Measurements from ENCODE around the gene CXCL16.

Gene CXCL16

DNA sequence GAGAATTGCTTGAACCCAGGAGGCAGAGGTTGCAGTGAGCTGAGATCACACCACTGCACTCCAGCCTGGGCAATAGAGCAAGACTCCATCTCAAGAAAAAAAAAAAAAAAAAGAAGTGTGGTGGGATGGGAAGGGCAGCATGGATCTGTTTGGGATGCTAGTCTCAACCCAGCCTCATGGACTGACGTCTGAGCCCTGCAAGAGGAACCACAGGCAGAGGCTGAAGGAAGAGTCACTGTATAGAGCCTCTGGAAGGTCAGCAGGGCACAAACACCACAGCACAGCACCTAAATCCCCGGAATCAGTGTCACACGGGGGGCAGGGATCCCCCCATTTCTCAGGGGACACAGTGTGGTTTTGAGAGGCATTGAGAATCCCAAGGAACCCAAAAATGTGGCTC is 10.9 kb upstream of the CXCL16 start:
- DNase-seq (ENCODE audit: low spot score): no peak

DNA sequence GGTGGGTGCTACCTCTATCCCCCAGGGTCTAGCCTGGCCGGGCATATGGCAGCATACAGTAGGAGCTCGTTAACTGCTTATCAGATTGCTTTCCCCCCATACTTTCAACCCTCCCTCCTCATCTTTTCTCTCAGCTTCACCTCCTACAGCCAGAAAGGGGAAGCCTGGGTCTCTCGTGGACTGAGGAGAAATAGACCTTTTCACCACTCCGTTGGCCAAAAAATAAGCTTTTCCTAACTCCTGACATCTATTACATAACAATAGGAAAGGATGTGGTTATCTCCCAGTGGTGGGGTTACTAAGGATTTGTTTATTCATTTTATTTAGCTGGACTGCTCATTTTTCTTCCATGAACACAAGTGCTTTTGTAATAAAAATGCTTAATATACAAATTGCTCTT is 9.0 kb upstream of the CXCL16 start:
- no peak for DNase-seq (ENCODE audit: low spot score)

DNA sequence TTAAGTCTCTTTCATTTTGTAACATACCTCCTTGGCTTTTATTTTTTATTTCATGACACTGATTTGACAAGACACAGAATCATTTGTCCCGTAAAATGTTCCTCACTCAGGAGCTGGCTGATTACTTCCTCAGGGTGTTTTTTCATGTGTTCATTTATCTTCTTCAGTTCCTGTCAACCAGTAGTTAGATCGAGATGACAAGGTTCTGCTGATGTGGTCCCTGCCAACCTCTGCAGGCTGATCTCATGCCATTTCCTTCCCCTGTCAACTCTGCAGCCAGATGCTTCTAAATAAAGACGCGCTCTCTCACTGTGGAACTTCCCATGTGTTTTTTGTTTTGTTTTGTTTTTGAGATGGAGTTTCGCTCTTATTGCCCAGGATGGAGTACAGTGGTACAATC is 8.1 kb upstream of the CXCL16 start:
- peak; percentile 71 for DNase-seq (ENCODE audit: low spot score)

DNA sequence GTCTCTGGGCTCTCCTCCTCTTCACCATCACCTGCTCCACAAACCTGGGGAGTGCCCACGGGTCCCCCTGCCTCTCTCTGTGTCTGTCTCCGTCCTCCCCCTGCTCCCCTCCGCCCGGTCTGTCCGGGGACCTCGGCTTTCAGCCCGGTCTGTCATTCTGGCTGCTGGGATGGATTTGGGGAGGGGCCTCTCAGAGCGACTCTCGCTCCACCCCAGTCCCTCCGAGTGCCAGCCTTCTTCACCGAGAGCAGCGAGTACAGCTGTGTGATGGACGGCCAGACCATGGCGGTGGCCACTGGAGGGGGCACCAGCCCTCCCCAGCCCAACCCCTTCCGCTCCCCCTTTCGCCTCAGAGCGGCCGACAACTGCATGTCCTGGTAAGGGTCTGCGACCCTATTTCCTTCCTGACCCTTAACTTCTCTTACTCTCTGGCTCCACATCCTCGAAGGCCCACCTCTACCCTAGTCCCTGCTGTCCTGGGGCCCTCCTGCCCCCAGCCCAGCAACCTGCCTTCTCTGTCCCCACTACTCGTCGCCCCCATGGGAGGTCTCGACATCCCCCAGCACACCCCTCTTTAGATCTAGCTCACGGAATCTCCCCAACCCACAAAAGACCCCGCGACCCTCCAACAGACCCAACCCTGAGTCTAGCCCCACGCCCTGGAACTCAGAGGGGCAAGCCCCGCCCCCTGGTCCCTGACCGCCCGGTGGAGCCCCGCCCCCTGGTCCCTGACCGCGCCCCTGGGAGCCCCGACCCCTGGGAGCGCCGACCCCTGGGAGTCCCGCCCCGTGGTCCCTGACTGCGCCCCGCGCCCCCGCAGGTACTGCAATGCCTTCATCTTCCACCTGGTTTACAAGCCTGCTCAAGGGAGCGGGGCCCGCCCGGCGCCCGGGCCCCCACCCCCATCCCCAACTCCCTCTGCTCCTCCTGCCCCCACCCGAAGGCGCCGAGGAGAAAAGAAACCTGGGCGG is 5.6 kb upstream of the CXCL16 start:
- DNase-seq (ENCODE audit: low spot score): no peak

DNA sequence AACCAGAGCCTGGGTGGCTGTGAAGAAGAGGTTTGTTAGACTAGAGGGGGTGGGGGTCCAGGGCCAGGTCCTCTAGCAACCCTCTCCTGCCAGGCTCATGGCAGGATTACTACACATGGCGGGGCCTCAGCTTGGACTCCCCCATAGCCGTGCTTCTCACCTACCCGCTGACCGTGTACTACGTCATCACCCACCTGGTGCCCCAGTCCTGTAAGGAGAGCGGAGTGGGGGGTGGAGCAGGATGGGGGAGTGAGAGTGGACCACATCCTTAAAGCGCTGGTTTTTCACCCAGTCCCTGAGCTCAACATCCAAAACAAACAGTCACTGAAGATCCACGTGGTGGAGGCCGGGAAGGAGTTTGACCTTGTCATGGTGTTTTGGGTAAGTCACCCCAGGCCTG is 4.2 kb upstream of the CXCL16 start:
- DNase-seq (ENCODE audit: low spot score): no peak

DNA sequence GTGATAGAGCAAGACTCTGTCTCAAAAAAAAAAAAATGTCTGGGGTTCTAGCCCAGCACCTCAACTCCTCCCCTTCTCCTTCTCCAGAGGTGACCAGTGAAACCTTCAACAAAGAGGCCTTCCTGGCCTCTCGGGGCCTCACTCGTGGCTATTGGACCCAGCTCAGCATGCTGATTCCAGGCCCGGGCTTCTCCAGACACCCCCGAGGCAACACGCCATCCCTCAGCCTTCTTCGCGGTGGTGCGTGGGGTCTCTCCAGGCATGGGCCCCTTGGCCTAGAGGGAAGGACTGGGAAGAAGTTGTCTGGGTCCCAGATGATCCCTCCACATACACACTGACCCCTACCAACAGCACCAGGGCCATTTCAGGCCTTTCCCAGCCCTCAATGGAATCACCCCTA is 3.5 kb upstream of the CXCL16 start:
- DNase-seq (ENCODE audit: low spot score): no peak

DNA sequence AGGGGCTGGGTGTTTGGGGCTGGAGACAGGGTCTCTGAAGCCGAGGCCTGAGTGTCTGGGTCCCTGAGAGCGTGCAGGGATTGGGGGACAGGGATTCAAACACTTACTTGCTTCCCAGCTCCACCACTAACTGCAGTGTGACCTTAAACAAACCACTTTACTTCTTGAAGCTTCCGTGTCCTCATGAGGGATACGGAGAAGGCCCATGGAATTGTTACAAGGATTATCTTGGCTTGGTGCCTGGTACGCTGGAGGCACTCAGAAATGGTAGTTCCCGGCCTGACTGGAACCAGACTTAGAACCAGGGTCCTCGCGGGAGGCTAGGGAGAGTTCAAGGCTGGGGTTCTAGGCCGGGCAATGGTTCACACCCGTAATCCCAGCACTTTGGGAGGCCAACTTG is 2.9 kb upstream of the CXCL16 start:
- no peak for DNase-seq (ENCODE audit: low spot score)

DNA sequence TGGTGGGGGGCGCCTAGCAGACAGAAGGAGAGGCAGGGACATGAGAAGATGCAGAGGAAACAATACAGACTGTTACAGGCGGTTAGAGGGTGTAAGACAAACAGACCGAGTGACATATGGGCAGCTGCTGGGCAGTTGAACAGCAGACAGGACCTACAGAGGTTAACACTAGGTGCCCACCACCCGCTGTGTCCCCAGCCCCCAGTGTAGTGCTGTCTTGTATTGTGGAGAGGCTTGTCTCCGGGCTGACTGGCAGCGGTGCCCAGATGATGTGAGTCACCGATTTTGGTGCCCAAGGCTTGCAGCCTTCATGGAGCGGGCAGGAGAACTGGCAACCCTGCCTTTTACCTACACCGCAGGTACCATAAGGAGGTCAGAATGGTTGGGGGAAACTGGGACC is 2.4 kb upstream of the CXCL16 start:
- DNase-seq (ENCODE audit: low spot score): no peak

DNA sequence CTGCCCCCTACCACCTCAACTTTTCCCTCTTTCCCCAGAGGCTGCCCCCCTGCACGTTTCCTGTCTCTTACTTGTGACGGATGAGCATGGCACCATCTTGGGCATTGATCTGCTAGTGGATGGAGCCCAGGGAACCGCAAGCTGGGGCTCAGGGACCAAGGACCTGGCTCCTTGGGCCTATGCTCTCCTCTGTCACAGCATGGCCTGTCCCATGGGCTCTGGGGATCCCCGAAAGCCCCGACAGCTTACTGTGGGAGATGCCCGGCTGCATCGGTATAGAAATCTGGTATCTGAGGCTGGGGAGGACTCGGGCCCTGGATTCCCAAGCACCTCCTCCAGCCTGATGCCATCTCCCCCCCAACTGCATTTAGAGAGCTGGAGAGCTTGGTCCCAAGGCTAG is 1.8 kb upstream of the CXCL16 start:
- no peak for DNase-seq (ENCODE audit: low spot score)

DNA sequence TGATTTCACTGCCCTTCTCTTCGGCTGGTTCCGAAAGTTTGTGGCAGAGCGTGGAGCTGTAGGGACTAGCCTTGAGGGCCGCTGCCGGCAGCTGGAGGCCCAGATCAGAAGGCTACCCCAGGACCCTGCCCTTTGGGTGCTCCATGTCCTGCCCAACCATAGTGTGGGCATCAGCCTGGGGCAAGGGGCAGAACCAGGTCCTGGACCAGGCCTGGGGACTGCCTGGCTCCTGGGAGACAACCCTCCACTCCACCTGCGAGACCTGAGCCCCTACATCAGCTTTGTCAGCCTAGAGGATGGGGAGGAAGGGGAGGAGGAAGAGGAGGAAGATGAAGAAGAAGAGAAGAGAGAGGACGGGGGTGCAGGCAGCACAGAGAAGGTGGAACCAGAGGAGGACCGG is 856 bp upstream of the CXCL16 start:
- no peak for DNase-seq (ENCODE audit: low spot score)

DNA sequence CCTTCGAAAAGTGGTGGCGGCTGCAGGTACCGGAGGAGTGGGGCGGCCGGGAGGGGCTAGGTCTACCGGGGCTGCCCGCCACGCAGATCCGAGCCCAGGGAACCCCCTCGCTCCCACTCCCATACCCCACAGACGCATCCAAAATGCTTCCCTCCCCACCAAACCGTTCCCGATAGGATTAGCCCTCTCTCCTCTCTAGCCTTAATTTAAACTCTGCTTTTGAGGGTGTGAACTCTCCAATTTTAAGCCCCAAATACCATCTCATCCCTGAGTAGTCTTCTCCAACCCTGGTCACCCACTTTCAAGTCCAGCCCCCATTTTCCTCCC is 260 bp upstream of the CXCL16 start:
- no peak for DNase-seq (ENCODE audit: low spot score)

DNA sequence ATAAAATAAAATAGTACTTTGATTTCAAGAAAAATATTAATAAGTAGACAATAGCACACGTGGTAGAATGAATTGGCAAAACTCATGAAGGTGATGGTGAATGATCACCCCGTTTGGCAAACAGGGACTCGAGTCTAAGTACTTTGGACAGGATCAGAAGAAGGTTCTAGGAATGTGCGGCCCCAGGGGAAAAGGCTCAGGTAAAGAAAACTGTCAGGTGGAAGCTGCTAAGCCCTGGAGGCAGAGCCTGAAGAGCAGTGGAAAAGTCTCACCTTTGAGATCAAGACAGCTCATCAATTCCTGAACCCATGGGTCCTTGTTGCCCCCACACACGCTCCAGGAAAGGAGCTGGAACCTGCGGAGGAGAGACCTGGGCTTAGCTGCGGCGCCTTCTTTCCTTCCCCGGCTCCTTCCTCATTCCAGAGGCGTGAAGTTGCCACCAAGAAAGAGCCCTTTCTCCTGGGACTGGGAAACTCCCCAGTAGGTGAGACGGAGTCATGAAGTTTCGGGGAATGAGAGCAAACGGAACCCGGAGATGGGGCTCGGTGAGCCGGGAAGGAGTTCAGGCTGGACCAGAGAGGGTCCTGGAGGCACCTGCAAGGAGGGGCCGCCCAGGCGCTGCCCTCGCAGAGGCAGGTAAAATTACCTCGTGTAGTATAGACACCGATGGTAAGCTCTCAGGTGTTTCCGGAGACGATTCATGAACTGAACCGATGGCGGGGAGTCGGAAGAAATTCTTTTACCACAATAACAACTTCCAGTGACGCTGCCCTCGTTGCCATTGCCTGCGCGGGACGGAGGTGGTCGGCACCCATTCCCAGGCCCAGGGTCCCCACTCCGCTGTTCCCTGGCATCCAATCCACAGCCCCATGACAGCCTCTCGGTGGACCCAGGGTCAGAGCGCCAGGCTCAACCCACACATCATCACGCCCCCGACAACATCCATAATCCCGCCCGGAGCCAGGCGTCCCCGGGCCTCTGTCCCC is 1.3 kb downstream of the CXCL16 start:
- no peak for DNase-seq (ENCODE audit: low spot score)

DNA sequence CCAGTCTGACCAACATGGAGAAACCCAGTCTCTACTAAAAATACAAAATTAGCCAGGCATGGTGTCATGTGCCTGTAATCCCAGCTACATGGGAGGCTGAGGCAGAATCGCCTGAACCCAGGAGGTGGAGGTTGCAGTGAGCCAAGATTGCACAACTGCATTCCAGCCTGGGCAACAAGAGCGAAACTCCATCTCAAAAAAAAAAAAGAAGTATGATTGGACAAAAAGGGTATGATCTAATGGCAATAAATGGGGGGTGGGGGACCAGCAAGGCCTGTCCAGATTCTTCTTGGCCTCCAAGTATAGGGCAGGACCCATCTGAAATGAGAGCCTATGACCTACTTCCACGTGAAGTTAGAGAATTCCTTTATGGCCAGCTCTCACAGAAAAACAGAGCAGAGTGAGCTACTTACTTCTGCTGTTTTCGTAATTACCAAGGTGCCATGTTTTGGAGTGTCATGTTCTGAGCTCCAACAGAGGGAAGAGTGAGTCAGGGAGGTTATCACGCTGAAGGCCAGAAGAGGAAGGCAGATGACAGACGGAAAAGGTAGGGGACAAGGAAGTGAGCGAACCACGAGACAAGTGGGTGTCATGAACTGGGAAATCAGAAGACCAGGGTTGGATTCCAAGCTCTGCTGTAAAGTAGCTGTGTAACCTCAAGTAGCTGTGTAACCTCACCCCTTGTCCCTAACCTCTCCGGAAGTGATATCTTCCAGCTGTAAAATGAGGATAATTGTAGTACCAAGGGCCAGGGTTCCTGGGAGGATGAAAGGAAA is 3.7 kb downstream of the CXCL16 start:
- DNase-seq (ENCODE audit: low spot score): peak; percentile 76

DNA sequence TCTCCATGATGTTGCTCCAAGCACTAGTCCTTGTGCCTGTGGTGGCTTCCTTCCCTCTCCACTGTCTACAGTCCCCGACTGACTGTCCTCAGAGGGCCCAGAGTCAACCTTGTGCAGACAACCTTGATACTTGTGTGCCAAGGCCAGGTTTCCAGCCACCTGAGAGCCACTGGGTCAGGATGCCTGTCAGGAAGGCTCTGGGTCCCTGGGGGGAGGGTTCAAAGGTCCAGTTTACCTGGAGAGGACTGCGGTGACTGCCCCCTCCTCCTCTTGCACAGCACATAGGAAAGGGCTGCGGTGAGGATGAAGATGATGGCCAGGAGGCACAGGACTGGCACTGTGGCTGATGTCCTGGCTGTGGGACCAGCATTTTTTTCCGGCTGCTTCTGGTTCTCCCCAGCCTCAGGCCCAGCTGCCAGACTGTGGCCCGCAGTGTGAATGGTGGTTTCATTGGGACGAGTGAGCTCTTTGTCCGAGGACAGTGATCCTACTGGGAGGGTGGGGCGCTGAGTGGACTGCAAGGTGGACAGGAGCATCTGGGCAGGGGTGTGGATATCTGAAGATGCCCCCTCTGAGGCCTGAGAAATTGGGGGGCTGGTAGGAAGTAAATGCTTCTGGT is 4.8 kb downstream of the CXCL16 start:
- DNase-seq (ENCODE audit: low spot score): no peak

DNA sequence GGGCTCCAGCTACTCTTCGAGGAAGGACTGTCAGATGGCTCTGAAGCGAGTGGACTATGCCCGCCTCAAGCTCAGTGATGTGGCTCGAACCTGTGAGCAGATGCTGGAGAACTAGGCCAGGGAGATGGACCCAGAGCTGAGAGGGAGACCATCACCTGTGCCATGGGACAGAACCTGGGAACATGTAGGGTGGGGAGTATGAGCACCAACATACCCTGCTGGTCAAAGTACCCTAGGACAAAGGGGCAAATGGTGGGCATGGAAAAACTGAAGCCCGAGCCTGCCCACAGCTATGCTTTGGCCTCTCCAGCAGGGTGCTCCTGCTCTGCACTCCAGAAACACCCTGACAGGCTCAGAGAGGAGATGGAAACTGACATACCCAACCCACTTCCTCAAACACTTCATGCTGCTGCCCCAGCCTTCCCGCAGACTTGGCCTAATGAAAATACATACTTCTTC is 6.6 kb downstream of the CXCL16 start:
- DNase-seq (ENCODE audit: low spot score): peak; percentile 70

DNA sequence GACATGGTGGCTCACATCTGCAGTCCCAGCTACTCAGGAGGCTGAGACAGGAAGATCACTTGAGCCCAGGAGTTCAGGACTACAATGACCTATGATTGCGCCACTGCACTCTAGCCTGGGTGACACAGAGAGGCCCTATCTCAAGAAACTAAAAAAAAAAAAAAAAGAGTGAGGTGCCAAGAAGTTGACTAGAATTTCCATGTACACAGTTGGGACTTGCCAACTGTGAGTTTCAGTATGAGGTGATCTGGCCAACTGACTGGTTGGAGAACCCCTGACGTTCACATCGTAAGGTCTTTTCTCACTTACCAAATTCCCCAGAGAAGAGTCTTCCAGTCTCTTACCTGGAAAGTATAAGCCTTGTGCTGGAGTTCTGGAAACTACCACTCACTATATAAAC is 11.6 kb downstream of the CXCL16 start:
- DNase-seq (ENCODE audit: low spot score): no peak

DNA sequence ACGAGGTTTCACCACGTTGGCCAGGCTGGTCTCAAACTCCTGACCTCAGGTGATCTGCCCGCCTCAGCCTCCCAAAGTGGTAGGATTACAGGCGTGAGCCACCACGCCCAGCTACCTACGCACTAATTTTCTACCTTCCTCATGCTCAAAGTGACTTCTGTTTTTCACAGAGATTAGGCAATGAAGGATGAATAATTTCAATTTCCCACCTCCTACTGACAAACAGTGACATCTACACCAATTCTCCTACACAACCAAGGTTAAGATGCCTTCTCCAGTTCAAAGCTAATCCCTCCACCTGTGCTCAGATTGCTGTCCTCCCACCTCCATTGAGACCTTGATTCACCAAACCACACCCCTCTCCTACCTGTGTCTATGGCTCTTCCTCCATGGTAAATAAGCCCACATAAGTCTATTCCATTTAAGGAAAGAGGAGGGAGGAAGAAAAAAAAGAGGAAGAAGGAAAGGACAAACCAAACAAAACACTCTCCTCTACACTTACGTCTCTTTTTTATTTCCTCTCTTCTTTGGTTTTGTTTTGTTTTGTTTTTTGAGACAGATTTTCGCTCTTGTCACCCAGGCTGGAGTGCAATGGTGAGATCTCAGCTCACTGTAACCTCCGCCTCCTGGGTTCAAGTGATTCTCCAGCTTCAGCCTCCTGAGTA is 13.9 kb downstream of the CXCL16 start:
- DNase-seq (ENCODE audit: low spot score): no peak

DNA sequence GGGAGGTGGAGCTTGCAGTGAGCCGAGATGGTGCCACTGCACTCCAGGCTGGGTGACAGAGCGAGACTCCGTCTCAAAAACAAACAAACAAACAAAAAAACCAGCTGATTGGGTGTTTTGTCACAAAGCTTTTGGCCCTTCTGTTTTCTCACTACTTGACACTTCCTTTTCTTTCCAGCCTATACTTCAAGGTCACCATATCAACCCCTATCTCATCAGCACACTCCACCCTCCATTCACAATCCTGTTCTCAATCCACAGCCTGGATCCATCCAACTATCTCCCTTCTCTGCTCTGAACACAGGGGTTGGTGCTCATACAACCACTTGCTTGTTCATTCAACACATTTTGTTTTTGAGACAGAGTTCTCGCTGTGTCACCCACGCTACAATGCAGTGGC is 15.1 kb downstream of the CXCL16 start:
- no peak for DNase-seq (ENCODE audit: low spot score)

DNA sequence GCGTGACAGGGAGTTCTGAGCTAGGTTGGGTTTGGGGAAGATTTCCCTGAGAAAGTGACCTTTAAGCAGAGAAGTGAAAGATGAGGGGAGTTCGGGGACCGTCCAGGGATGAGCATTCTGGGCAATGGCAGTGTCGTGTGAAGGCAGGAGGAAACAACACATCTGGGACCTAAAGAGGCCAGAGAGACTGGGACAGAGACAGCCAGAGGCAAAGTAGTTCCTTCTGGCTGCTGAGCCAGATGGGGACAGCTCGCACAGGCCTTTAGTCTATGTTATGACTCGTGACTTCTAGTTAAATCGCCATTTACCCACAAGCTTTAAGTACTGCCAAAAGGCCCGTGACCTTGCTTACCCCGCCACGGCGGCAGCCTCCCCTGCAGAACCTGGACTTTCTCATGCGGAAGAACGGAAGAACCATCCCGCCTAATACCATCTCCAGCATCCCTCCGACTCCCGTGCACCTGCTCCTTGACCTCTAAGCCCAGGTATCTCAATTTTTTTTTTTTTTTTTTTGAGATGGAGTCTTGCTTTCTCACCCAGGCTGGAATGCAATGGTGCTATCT is 17.0 kb downstream of the CXCL16 start:
- no peak for DNase-seq (ENCODE audit: low spot score)

DNA sequence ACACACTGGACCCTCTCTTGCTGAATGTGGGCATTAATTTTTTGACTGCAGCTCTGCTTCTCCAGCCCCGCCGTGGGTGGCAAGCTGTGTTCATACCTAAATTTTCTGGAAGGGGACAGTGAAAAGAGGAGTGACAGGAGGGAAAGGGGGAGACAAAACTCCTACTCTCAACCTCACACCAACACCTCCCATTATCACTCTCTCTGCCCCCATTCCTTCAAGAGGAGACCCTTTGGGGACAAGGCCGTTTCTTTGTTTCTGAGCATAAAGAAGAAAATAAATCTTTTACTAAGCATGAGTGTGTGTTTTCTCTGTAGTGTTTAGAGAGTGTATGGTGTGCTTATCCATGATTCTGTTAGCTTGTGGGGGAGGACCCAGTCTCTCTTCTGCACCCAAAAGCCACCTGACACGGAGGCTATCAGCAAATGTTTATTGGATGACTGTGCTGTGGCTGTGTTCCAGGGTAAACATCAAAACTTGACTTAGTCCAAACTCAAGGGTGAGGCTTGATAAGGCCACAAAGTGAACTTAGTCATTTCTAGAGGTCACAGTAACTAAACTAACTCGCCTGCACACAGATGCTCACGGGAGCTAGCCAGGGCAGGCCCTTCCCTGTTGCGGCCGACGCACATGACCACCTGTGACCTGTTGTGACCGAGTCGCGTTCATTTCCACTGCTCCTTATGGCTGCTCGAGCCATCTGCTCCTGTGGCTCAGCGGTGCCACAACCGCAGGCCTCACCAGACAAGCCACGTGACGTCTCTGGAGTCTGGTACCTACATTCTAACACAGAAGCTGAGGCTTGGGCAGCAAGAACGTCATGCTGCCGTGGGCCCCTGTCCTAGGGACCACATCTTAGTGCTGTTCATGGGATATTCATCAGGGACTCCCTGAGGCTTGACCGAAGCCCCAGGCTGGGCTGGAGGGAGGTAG is 18.3 kb downstream of the CXCL16 start:
- DNase-seq (ENCODE audit: low spot score): no peak

Data from Ammon's horn (tissue), 1 donor.